GM19372 (cell line): ENCODE results near the gene SHPK.
"Not testable (repeated sequence)": the region's sequence is repeated elsewhere in the genome, so short reads cannot be mapped to it uniquely, and the experiment has no call there.

Experiments used
- ATAC-seq: cut with Tn5 transposase; IDR thresholded peaks from one replicate; pipeline ENCODE4 v1.9.1; 2021; ENCODE audit warnings: mild to moderate bottlenecking, low read depth, moderate library complexity; ENCODE audit not compliant: unreplicated experiment

SHPK gene

GRCh38 chr17:3594051-3594800 lies 41.8 kb downstream of the SHPK start:
- no peak for ATAC-seq

- no peak for ATAC-seq
These were observed 42.7 kb downstream of the SHPK start for GRCh38 chr17:3593384-3593783.

- ATAC-seq: no peak
These were observed 43.7 kb downstream of the SHPK start for GRCh38 chr17:3592216-3592860.

- ATAC-seq: no peak
These were observed 45.3 kb downstream of the SHPK start for GRCh38 chr17:3590768-3591167.

GRCh38 chr17:3590231-3590630 lies 45.8 kb downstream of the SHPK start:
- ATAC-seq: no peak

GRCh38 chr17:3589784-3590183 lies 46.3 kb downstream of the SHPK start:
- no peak for ATAC-seq

- ATAC-seq: no peak
These were observed 50.2 kb downstream of the SHPK start for GRCh38 chr17:3585826-3586225.

GRCh38 chr17:3583456-3583855 lies 52.6 kb downstream of the SHPK start:
- no peak for ATAC-seq

- no peak for ATAC-seq
These were observed 53.1 kb downstream of the SHPK start for GRCh38 chr17:3582915-3583314.

- ATAC-seq: not testable (repeated sequence)
These were observed 57.4 kb downstream of the SHPK start for GRCh38 chr17:3578667-3579066.

GRCh38 chr17:3576970-3577369 lies 59.1 kb downstream of the SHPK start:
- ATAC-seq: no peak

- ATAC-seq: no peak
These were observed 60.5 kb downstream of the SHPK start for GRCh38 chr17:3575511-3575910.

- ATAC-seq: no peak
These were observed 61.8 kb downstream of the SHPK start for GRCh38 chr17:3574231-3574630.

GRCh38 chr17:3573246-3574100 lies 62.6 kb downstream of the SHPK start:
- ATAC-seq: no peak

- ATAC-seq: no peak
These were observed 63.8 kb downstream of the SHPK start for GRCh38 chr17:3572231-3572630.

GRCh38 chr17:3571043-3571900 lies 64.8 kb downstream of the SHPK start:
- no peak for ATAC-seq

GRCh38 chr17:3569534-3570137 lies 66.4 kb downstream of the SHPK start:
- ATAC-seq: no peak

- no peak for ATAC-seq
These were observed 69.5 kb downstream of the SHPK start for GRCh38 chr17:3566551-3566950.

GRCh38 chr17:3565143-3565542 lies 70.9 kb downstream of the SHPK start:
- ATAC-seq: no peak

GRCh38 chr17:3564241-3564640 lies 71.8 kb downstream of the SHPK start:
- not testable (repeated sequence) for ATAC-seq
